HG03103 (cell line): ENCODE results near the gene LMBRD2.

ENCODE experiments used
- ATAC-seq: cut with Tn5 transposase; IDR thresholded peaks from one replicate; pipeline ENCODE4 v1.9.1; 2021; ENCODE audit warnings: low read depth; ENCODE audit not compliant: unreplicated experiment

The LMBRD2 gene

GRCh38 chr5:36125868-36126267 lies 25.8 kb downstream of the LMBRD2 start:
- ATAC-seq, result no peak

- ATAC-seq, result no peak
Measured at GRCh38 chr5:36111238-36111637, 40.4 kb downstream of the LMBRD2 start.

GRCh38 chr5:36108758-36109460 lies 42.8 kb downstream of the LMBRD2 start:
- no peak for ATAC-seq

GRCh38 chr5:36105819-36106218 lies 45.9 kb downstream of the LMBRD2 start:
- ATAC-seq, result no peak

GRCh38 chr5:36099748-36100147 lies 51.9 kb downstream of the LMBRD2 start:
- no peak for ATAC-seq

- ATAC-seq, result no peak
Measured at GRCh38 chr5:36096486-36096885, 55.2 kb downstream of the LMBRD2 start.

- peak; percentile 95 for ATAC-seq
Measured at GRCh38 chr5:36089989-36090388, 61.7 kb downstream of the LMBRD2 start.

- ATAC-seq, result peak; percentile 94
Measured at GRCh38 chr5:36079200-36079781, 72.4 kb downstream of the LMBRD2 start.

- ATAC-seq, result no peak
Measured at GRCh38 chr5:36078430-36078829, 73.3 kb downstream of the LMBRD2 start.

- peak; percentile 64 for ATAC-seq
Measured at GRCh38 chr5:36073595-36074216, 78.0 kb downstream of the LMBRD2 start.

GRCh38 chr5:36070687-36071571 lies 80.8 kb downstream of the LMBRD2 start:
- ATAC-seq, result no peak

GRCh38 chr5:36068751-36069281 lies 82.9 kb downstream of the LMBRD2 start:
- ATAC-seq, result no peak

GRCh38 chr5:36066540-36067210 lies 85.0 kb downstream of the LMBRD2 start, which contains the start of gene UGT3A2:
Gene UGT3A2 (minus strand): TSS chr5:36066882. CDS start chr5:36066789, 93 bp downstream.
- no peak for ATAC-seq

GRCh38 chr5:36066001-36066539 lies 85.6 kb downstream of the LMBRD2 start:
- ATAC-seq, result no peak

GRCh38 chr5:36060420-36060887 lies 91.2 kb downstream of the LMBRD2 start:
- ATAC-seq, result no peak

GRCh38 chr5:36059571-36060419 lies 91.9 kb downstream of the LMBRD2 start:
- ATAC-seq, result no peak

GRCh38 chr5:36058776-36059175 lies 92.9 kb downstream of the LMBRD2 start:
- no peak for ATAC-seq

GRCh38 chr5:36057386-36057785 lies 94.3 kb downstream of the LMBRD2 start:
- no peak for ATAC-seq

- ATAC-seq, result no peak
Measured at GRCh38 chr5:36056422-36056821, 95.3 kb downstream of the LMBRD2 start.
